ENCODE results near the gene PPEF2. TPM values are rescaled to one million over a fixed set of nuclear protein-coding genes. Genes with fewer than 3 reads are reported as not detected.

The PPEF2 gene
- total RNA-seq, 1 experiment from 2014 or later = not detected

- H3K4me3 ChIP-seq (ENCODE audit: low read depth in 2 of 2, low read length in 2 of 2) = no peak overlapping the region
- BruUV-seq (replicated peaks) = no TSS peak
- CTCF ChIA-PET = no interaction called here
- no peaks in the 10 kb centered on the region for H3K27me3 ChIP-seq (ENCODE audit: control insufficient read depth, insufficient read depth, low read length)
- ATAC-seq (no peak), DNase-seq (ENCODE audit: low read depth, low spot score) (no peak)
- intact Hi-C loops (cut with micrococcal nuclease; ENCODE audit: unreplicated experiment) (no loop called here), in situ Hi-C loops (cut with HindIII; ENCODE audit: low pct_unique_long_range_greater_than_20kb, low sequenced_read_pairs) (no loop called here)
- H3K9me3 ChIP-seq (ENCODE audit: control insufficient read depth, insufficient read depth, low read depth, low read length) = no peaks in the 10 kb centered on the region
- no peaks in the 10 kb centered on the region for H3K4me1 ChIP-seq (ENCODE audit: control insufficient read depth, insufficient read depth, low read length)
- TF ChIP-seq SIN3A (IDR thresholded peaks at IDR 0.05; ENCODE audit: borderline replicate concordance, insufficient read depth, low read depth, low read length) (no peak), TCF7L2 (IDR thresholded peaks at IDR 0.05; ENCODE audit: low read depth, low read length) (no peak), REST (IDR thresholded peaks at IDR 0.05; ENCODE audit: insufficient read depth in 1 of 2, low read depth in 2 of 2, low read length in 1 of 2) (no peak), CTCF (IDR thresholded peaks at IDR 0.05) (no peak), POLR2AphosphoS5 (IDR thresholded peaks at IDR 0.05; ENCODE audit: low read depth, low read length) (no peak)
- no peak overlapping the region for H3K27ac ChIP-seq (ENCODE audit: low read length)
- no peaks in the 10 kb centered on the region for H3K36me3 ChIP-seq (ENCODE audit: control insufficient read depth, insufficient read depth, low read length)
- POLR2A ChIA-PET = no interaction called here
These were observed 24.0 kb downstream of the PPEF2 start for GRCh38 chr4:75878246-75878756.

GRCh38 chr4:75876218-75876617 is 26.0 kb downstream of the PPEF2 start:
- DNase-seq (ENCODE audit: low read depth, low spot score) = no peak
- Histone ChIP-seq H3K4me1 (ENCODE audit: control insufficient read depth, insufficient read depth, low read length) (no peaks in the 10 kb centered on the region), H3K27ac (ENCODE audit: low read length) (no peak overlapping the region), H3K4me3 (ENCODE audit: low read depth in 2 of 2, low read length in 2 of 2) (no peak overlapping the region), H3K36me3 (ENCODE audit: control insufficient read depth, insufficient read depth, low read length) (no peaks in the 10 kb centered on the region), H3K27me3 (ENCODE audit: control insufficient read depth, insufficient read depth, low read length) (no peaks in the 10 kb centered on the region), H3K9me3 (ENCODE audit: control insufficient read depth, insufficient read depth, low read depth, low read length) (no peaks in the 10 kb centered on the region)
- intact Hi-C loops (cut with micrococcal nuclease; ENCODE audit: unreplicated experiment) (no loop called here), in situ Hi-C loops (cut with HindIII; ENCODE audit: low pct_unique_long_range_greater_than_20kb, low sequenced_read_pairs) (no loop called here)
- TF ChIP-seq CTCF (IDR thresholded peaks at IDR 0.05) (no peak), TCF7L2 (IDR thresholded peaks at IDR 0.05; ENCODE audit: low read depth, low read length) (no peak)
- CTCF ChIA-PET = no interaction called here
- no peak for ATAC-seq
- BruUV-seq (replicated peaks) = no TSS peak
- POLR2A ChIA-PET = no interaction called here
